Kidney (tissue), 14 donors: ENCODE data around the gene DDIT3. TPM values are rescaled to one million over a fixed set of nuclear protein-coding genes. Genes with fewer than 3 reads are reported as not detected.

Source experiments
- DNase-seq, 5 donors: peaks; one replicate each; pipeline ENCODE4 v3.0.0-alpha.2; 2013 to 2020
- FAIRE-seq: peaks from 2 replicates; lab custom pipeline; 2012; peaks lifted over from hg19 to GRCh38; lab: Jason Lieb, UNC
- H3K27ac ChIP-seq, 2 donors: one replicate each; pipeline ENCODE4 v1.7.0; 2013; ENCODE audit warnings: low read depth in 2 of 2, low read length in 2 of 2, inconsistent platforms in 1 of 2
- H3K27me3 ChIP-seq: one replicate; pipeline ENCODE4 v1.7.1; 2013; ENCODE audit warnings: low read length, inconsistent platforms; ENCODE audit not compliant: control insufficient read depth, insufficient read depth
- H3K36me3 ChIP-seq, 3 donors: one replicate each; pipeline versions ENCODE4 v1.7.0 to v1.7.1; 2013; ENCODE audit warnings: low read length in 3 of 3, control low read depth in 1 of 3, inconsistent platforms in 1 of 3; ENCODE audit not compliant: insufficient read depth in 3 of 3, control insufficient read depth in 2 of 3
- H3K4me1 ChIP-seq, 3 donors: one replicate each; pipeline versions ENCODE4 v1.7.0 to v1.7.1; 2013; ENCODE audit warnings: low read length in 3 of 3, inconsistent platforms in 1 of 3, low read depth in 1 of 3; ENCODE audit not compliant: control insufficient read depth in 2 of 3, insufficient read depth in 2 of 3
- H3K4me3 ChIP-seq, 3 donors: one replicate each; pipeline versions ENCODE4 v1.7.0 to v1.8.1; 2013; ENCODE audit warnings: low read length in 3 of 3, control low read depth in 1 of 3, inconsistent platforms in 1 of 3
- H3K9ac ChIP-seq, 3 donors: one replicate each; pipeline versions ENCODE4 v1.7.0 to v1.7.1; 2013; ENCODE audit warnings: low read length in 3 of 3, control low read depth in 1 of 3, inconsistent platforms in 1 of 3
- H3K9me3 ChIP-seq, 3 donors: one replicate each; pipeline versions ENCODE4 v1.7.0 to v1.7.1; 2013; ENCODE audit warnings: low read length in 3 of 3, control low read depth in 1 of 3, inconsistent platforms in 1 of 3; ENCODE audit not compliant: control insufficient read depth in 2 of 3, insufficient read depth in 1 of 3
- intact Hi-C: fragments of 100-400 bp; cut with DNase I; formaldehyde crosslinking; loops from one replicate; pipeline ENCODE4 v1.11.1; 2022
- polyA plus RNA-seq: library from polyadenylated mRNA; stranded (reverse); fragments of 350-450 nt; fragmentation: Illumina TruSeq; extraction: RNeasy Lipid Tissue Mini Kit (QIAGEN cat#74804); gene quantifications from one replicate; pipeline ENCODE4 v1.2.3, GENCODE V29; 2014; ENCODE audit warnings: low read depth, low replicate concordance; ENCODE audit not compliant: insufficient read depth
- total RNA-seq: library from RNA; stranded (reverse); fragmentation: NEBNext Ultra II Directional; extraction: Animal tissue kit (Norgen Biotek cat#: 25700); gene quantifications from one replicate; pipeline ENCODE4 v1.2.1, GENCODE V29; 2021
- TF ChIP-seq, protein P1 (sequence below): IDR thresholded peaks from 3 replicates; pipeline ENCODE4 v1.5.1; 2012; ENCODE audit warnings: mild to moderate bottlenecking, moderate library complexity, borderline replicate concordance; ENCODE audit not compliant: insufficient read depth; ENCODE audit errors: extremely low read depth
- donor health status: control.
- donor health status: control.
- donor health status: control.
- donor health status: control.
- donor health status: control.
- donor health status: DM: yes; HTN: yes; CAD: no.
- donor health status: Normal renal cell carcinoma (clear cell type).

The DDIT3 gene
- total and polyA plus RNA-seq, 2 donors from 2014 or later: 34.1 to 83.1 TPM

DNA sequence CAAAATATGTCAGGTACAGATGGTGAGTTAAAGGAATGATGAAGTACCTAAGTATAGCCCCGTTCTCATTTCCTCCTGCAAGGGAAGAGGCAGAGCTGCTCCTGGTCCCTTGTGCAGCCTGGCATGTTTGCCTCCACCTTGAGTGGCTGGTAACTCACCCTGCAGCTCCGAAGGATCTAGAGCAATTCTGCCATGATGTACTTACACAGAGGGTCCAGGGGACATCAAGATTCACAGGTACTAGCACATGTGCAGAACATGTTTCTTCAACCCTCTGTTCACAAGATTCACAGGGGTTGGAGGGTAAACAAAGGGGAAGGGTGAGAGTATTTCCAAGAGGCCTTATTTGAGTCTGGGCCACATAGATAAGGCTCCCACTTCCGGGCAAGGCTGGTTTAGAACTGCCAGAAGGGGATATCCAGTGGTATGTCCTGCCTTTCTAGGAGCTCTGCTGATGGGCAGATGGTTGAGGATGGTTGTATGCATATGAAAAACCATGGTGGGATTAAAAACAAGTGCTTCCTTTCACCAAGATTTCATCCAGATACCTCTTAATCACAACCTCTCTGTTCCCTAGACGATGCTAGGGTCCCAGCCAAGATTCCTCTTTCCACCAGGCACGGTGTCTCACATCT lies 18.9 kb upstream of the DDIT3 start:
- DNase-seq (no peak), FAIRE-seq (no peak)
- peaks cover 4 to 39% (median 22%) of the 10 kb centered on the region in 3 donors for H3K36me3 ChIP-seq
- no peaks in the 10 kb centered on the region for H3K27me3 ChIP-seq
- no peak overlapping the region for H3K9ac ChIP-seq
- intact Hi-C loops: no loop called here
- no peak overlapping the region for H3K27ac ChIP-seq
- TF ChIP-seq, protein P1, sequence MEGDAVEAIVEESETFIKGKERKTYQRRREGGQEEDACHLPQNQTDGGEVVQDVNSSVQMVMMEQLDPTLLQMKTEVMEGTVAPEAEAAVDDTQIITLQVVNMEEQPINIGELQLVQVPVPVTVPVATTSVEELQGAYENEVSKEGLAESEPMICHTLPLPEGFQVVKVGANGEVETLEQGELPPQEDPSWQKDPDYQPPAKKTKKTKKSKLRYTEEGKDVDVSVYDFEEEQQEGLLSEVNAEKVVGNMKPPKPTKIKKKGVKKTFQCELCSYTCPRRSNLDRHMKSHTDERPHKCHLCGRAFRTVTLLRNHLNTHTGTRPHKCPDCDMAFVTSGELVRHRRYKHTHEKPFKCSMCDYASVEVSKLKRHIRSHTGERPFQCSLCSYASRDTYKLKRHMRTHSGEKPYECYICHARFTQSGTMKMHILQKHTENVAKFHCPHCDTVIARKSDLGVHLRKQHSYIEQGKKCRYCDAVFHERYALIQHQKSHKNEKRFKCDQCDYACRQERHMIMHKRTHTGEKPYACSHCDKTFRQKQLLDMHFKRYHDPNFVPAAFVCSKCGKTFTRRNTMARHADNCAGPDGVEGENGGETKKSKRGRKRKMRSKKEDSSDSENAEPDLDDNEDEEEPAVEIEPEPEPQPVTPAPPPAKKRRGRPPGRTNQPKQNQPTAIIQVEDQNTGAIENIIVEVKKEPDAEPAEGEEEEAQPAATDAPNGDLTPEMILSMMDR: no peak
- H3K4me1 ChIP-seq: no peaks in the 10 kb centered on the region
- H3K9me3 ChIP-seq: no peaks in the 10 kb centered on the region
- no peak overlapping the region for H3K4me3 ChIP-seq

DNA sequence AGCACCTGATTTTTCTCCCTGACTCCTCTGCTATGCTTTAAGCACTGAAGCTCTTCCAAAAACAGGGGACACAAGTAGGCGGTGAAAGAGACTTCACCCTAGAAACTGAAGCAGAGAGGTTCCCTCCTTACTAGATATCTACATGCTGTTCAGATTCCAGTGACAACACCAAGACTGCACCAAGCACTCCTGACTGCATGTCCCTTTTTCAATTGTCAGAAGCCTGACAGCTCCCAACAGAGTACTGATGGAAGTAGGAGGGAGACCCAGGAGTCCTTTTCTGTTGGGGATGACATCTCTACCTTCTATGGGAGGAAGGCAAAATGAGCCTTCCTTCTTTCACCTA lies 16.3 kb upstream of the DDIT3 start:
- TF ChIP-seq, protein P1: no peak
- no peak for DNase-seq
- no peaks in the 10 kb centered on the region for H3K27me3 ChIP-seq
- no peak for FAIRE-seq
- intact Hi-C loops: no loop called here
- H3K9me3 ChIP-seq: no peaks in the 10 kb centered on the region
- H3K36me3 ChIP-seq: peaks cover 17 to 65% (median 42%) of the 10 kb centered on the region in 3 donors
- no peak overlapping the region for H3K9ac ChIP-seq
- H3K27ac ChIP-seq: no peak overlapping the region
- H3K4me1 ChIP-seq: no peaks in the 10 kb centered on the region
- no peak overlapping the region for H3K4me3 ChIP-seq

DNA sequence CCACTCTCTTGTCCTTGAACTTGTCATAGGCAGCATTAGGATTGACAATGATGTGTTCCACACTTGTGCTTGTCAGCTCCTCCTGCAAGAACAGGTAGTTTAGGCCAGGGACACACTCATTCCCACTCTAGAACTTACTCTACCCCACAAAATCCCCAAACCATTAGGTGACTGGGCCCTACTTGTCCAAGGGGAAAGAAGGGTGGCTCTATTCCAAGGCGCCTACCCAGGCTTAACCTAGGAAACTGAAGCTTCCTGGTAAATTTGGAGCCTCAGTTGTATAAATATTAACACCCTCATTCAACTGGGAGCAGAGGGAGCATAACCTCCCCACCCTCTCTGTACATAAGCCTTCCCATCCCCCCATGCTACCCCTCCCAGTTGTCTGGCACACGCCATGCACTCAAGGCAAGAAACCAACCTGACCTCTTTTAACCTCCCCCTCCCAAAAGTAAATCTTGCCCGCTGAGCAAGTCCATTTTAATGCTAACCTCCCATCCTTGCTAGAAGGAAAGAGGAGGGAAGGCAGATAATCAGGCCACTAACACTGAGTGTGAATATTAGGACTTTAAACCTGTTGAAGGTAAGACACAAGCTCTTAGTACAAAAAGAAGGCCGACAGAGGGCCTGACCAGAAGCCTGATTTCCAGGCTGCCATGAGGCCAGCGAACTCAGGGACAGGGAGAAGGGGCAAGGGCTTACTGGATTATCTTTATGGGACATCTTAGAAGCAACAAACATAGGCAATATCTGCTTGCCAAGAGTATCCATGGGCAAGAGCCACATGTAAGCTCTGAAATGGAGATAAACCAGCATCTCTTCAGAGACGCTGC lies 15.7 kb upstream of the DDIT3 start:
- Histone ChIP-seq H3K27ac (no peak overlapping the region), H3K4me3 (no peak overlapping the region), H3K9me3 (no peaks in the 10 kb centered on the region), H3K4me1 (no peaks in the 10 kb centered on the region), H3K27me3 (no peaks in the 10 kb centered on the region), H3K36me3 (peaks cover 19 to 71% (median 44%) of the 10 kb centered on the region in 3 donors), H3K9ac (no peak overlapping the region)
- FAIRE-seq (no peak), DNase-seq (no peak)
- TF ChIP-seq, protein P1: no peak
- intact Hi-C loops: no loop called here
